A549 (cell line): ENCODE results near the gene PTPRG.

Experiments used
- CTCF ChIP-seq: fragments of >200 bp; sonication (Bioruptor Twin); formaldehyde crosslinking; IDR thresholded peaks from 3 replicates; pipeline ENCODE4 v1.5.1; 2016
- EP300 ChIP-seq, 2 experiments: fragments of >200 bp; sonication (Bioruptor Twin); formaldehyde crosslinking; IDR thresholded peaks; 2 replicates in 1 of 2; 3 replicates in 1 of 2; pipeline ENCODE4 v1.6.1; 2016 to 2017

GRCh38 chr3:62109534-62109933 lies 548.2 kb downstream of the PTPRG start:
- TF ChIP-seq CTCF, result no peak
- TF ChIP-seq EP300 (IDR thresholded peaks at IDR 0.05), result no peak
